Measurements from ENCODE around the gene MYO16. TPM values are rescaled to one million over a fixed set of nuclear protein-coding genes. Genes with fewer than 3 reads are reported as not detected.

Gene MYO16
- total RNA-seq, 1 experiment from 2014 or later = not detected

DNA sequence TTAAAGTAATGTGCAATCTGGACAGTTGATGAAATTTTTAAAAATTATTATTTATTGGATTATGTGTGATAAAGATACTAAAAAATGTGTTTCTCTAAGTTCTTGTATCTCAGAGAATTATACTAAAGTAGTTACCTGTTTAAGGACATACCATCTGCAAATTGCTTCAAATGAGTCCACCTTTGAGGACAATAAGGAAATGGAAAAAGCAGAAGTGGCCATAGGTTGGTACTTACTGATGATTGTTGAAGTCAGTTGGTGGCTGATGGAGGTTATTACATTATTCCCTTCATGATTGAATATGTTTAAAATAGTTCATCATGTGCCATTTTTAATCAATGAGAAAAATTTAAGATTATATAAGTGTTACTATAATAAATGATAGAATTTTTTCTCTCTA, 367.0 kb downstream of the MYO16 start:
- Mint-ChIP-seq H3K36me3 (ENCODE audit: insufficient read depth in 1 of 3, low read depth in 3 of 3) (no peaks in the 10 kb centered on the region), H3K4me1 (peaks cover 10 to 14% of the 10 kb centered on the region in 2 experiments), H3K4me3 (no peak overlapping the region), H3K27ac (no peak overlapping the region), H3K9me3 (no peaks in the 10 kb centered on the region), H3K27me3 (ENCODE audit: low read depth) (no peaks in the 10 kb centered on the region)
- no peak overlapping the region for H2BK12ac ChIP-seq (ENCODE audit: insufficient read length, low read depth, low read length)
- H3K79me1 ChIP-seq (ENCODE audit: insufficient read depth, low read depth, low read length, poor library complexity, severe bottlenecking) = no peaks in the 10 kb centered on the region
- no peak overlapping the region for H2BK20ac ChIP-seq (ENCODE audit: low read depth, low read length, poor library complexity, severe bottlenecking)
- no peak overlapping the region for H2AFZ ChIP-seq (ENCODE audit: low read length)
- H2BK15ac ChIP-seq (ENCODE audit: low read depth, low read length) = no peak overlapping the region
- no peaks in the 10 kb centered on the region for H3K23me2 ChIP-seq (ENCODE audit: insufficient read length, low read depth, low read length, poor library complexity, severe bottlenecking)
- no peak for TF ChIP-seq CTCF (conservative IDR thresholded peaks at IDR 0.05)
- no peak overlapping the region for H3T11ph ChIP-seq (ENCODE audit: low read length)
- no peaks in the 10 kb centered on the region for H3K79me2 ChIP-seq (ENCODE audit: insufficient read depth, low read length)
- no peak overlapping the region for H4K91ac ChIP-seq (ENCODE audit: insufficient read length, low read depth, low read length)
- no peaks in the 10 kb centered on the region for H3K4me1 ChIP-seq (ENCODE audit: insufficient read depth, low read length)
- no peak overlapping the region for H3K14ac ChIP-seq (ENCODE audit: insufficient read depth, low read length)
- H4K20me1 ChIP-seq (ENCODE audit: control insufficient read depth, insufficient read depth, insufficient read length) = no peaks in the 10 kb centered on the region
- no peak overlapping the region for H3K56ac ChIP-seq (ENCODE audit: insufficient read length, low read depth, low read length)
- H3K9me3 ChIP-seq (ENCODE audit: control insufficient read depth, low read depth, low read length) = no peaks in the 10 kb centered on the region
- H3K23ac ChIP-seq (ENCODE audit: insufficient read length, low read depth, low read length) = no peak overlapping the region
- H2BK120ac ChIP-seq (ENCODE audit: low read depth, low read length, poor library complexity, severe bottlenecking) = no peak overlapping the region
- H2AK5ac ChIP-seq (ENCODE audit: insufficient read length, low read length) = no peak overlapping the region
- no peak overlapping the region for H3K4me2 ChIP-seq (ENCODE audit: insufficient read depth, insufficient read length, low read length)
- no peak overlapping the region for H3K18ac ChIP-seq (ENCODE audit: insufficient read length, low read depth, low read length)
- H3K27me3 ChIP-seq (ENCODE audit: insufficient read depth, low read length) = no peaks in the 10 kb centered on the region
- H3K27ac ChIP-seq (ENCODE audit: insufficient read length, low read depth, low read length) = no peak overlapping the region
- no peak overlapping the region for H4K5ac ChIP-seq (ENCODE audit: insufficient read length, low read depth, low read length)
- H3K4ac ChIP-seq (ENCODE audit: low read depth, low read length) = no peak overlapping the region
- H4K8ac ChIP-seq (replicated peaks; ENCODE audit: insufficient read length, low read depth, low read length) = no peak overlapping the region
- no peak overlapping the region for H2BK5ac ChIP-seq (ENCODE audit: insufficient read length, low read length)
- no peak for DNase-seq
- H3K9ac ChIP-seq (ENCODE audit: extremely low read depth, insufficient read length, low read length) = no peak overlapping the region
